ENCODE results near the gene PHLDA2. TPM values are rescaled to one million over a fixed set of nuclear protein-coding genes. Genes with fewer than 3 reads are reported as not detected.

The PHLDA2 gene
- total and polyA plus RNA-seq, 2 experiments from 2014 or later: 3.8 to 16.5 TPM

- TF ChIP-seq ZNF462 (CRISPR knock-in tag; IDR thresholded peaks at IDR 0.05) (no peak), REST (IDR thresholded peaks at IDR 0.05; ENCODE audit: unreplicated experiment) (no peak), CREB1 (CRISPR knock-in tag; IDR thresholded peaks at IDR 0.05; ENCODE audit: low read depth) (no peak)
Observed at GRCh38 chr11:2961080-2961479, 31.9 kb upstream of the PHLDA2 start (continued).

GRCh38 chr11:2960139-2960538 lies 30.9 kb upstream of the PHLDA2 start:
- H3K36me3 ChIP-seq (ENCODE audit: insufficient read depth): peaks cover 73% of the 10 kb centered on the region
- no peaks in the 10 kb centered on the region for H3K9me3 Mint-ChIP-seq
- H3K79me2 ChIP-seq (replicated peaks; ENCODE audit: insufficient read depth): peaks cover 74% of the 10 kb centered on the region
- TF ChIP-seq CTCF (conservative IDR thresholded peaks at IDR 0.05; ENCODE audit: low read depth in 2 of 2) (no peak), JUNB (IDR thresholded peaks at IDR 0.05; ENCODE audit: unreplicated experiment) (no peak), POLR2AphosphoS5 (IDR thresholded peaks at IDR 0.05; ENCODE audit: low read depth) (no peak), STAT1 (IDR thresholded peaks at IDR 0.05; ENCODE audit: unreplicated experiment) (no peak), REST (IDR thresholded peaks at IDR 0.05; ENCODE audit: unreplicated experiment) (no peak), ZNF114 (CRISPR knock-in tag; IDR thresholded peaks at IDR 0.05) (no peak)

More at GRCh38 chr11:2960139-2960538, 30.9 kb upstream of the PHLDA2 start:
- Histone ChIP-seq H3K4me3 (no peak overlapping the region), H3K4me1 (ENCODE audit: insufficient read depth) (peaks cover 27% of the 10 kb centered on the region), H2AFZ (no peak overlapping the region), H4K20me1 (replicated peaks; ENCODE audit: insufficient read depth) (peaks cover 64% of the 10 kb centered on the region), H3K27me3 (ENCODE audit: insufficient read depth) (no peaks in the 10 kb centered on the region), H3K9me2 (ENCODE audit: insufficient read depth) (no peaks in the 10 kb centered on the region), H3K27ac (ENCODE audit: low read depth) (peak overlapping the region; percentile 14; the same call in 1 of the 2 replicates), H3K4me2 (no peak overlapping the region), H3F3A (replicated peaks; ENCODE audit: low read depth) (0 out of 2 replicates have a peak, but pooled peaks cover 19% of the 10 kb centered on the region)
- DNase-seq (ENCODE audit: low spot score) (no peak), ATAC-seq (no peak; the same call in 2 of the 3 replicates)
- H3K4me1 Mint-ChIP-seq: peaks cover 29% of the 10 kb centered on the region
- no peak overlapping the region; the same call in 1 of the 2 replicates for H3K27ac Mint-ChIP-seq
- H3K4me3 Mint-ChIP-seq: no peak overlapping the region
- H3K36me3 Mint-ChIP-seq (ENCODE audit: low read depth): peaks cover 92% of the 10 kb centered on the region
- peaks cover 8% of the 10 kb centered on the region for H3K27me3 Mint-ChIP-seq (ENCODE audit: insufficient read depth, low read depth, poor library complexity)
